ENCODE measurements around the gene ATP5MK.

DNA sequence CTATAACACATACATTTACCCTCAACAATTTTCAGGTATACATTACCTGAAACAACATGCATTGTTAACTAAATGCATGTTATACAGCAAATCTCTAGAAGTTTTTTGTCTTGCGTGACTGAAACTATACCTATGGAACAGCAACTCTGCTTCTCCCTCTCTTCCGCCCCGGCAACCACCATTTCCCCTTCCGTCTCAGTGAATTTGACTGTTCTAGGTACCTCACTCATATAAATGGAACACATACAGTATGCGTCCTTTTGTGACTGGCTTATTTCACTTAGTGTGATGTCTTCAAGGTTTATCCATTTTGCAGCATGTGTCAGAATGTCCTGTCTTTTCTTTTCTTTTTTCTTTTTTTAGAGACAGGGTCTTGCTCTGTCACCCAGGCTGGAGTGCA, 33.4 kb upstream of the ATP5MK start:
- TF ChIP-seq POLR2A (IDR thresholded peaks at IDR 0.05; ENCODE audit: low read length) (no peak), GATA1 (IDR thresholded peaks at IDR 0.05; ENCODE audit: low read depth, low read length) (no peak)

Measured in erythroblast (primary cell).